NCI-H526 (cell line): Measurements from ENCODE around the gene DDO.

Source experiments
- DNase-seq, 2 experiments: peaks; one replicate each; lab custom pipeline; 2025; lab: John Stamatoyannopoulos, UW

The DDO gene

DNA sequence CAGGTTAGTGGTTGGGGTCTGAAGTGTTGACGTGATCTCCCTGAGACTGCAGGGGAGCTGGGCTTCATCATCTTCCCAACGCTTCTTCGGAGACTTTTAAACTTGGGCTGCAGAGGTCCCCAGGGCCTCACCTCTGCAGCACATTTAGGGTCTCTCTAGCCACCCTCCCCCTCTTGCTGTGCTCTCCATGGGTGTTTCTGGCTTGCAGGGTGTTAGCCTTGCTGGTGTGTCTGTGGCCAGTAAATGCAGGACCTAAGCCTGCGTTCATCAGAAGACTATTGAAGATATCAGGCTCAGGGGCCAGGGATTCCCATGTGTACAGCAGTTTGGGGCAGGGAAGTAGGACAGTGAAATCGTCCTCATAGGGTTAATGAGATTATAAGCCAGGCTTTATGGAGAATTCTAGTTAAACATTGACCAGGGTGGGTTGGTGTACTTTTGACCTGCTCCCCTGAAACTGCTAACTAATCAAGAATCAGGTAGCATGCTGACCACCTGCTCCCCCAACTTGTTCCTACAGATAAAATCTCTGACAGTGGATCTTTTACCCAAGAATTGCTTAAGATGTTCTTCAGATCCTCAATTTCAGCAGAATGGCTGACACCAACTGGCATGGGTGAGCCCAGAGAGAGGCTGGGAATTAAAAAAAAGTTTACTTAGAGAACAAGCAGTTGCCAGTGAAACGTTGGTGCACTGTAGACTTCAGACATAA is 3.8 kb upstream of the DDO start:
- peak; percentile 55 to 71 for DNase-seq

DNA sequence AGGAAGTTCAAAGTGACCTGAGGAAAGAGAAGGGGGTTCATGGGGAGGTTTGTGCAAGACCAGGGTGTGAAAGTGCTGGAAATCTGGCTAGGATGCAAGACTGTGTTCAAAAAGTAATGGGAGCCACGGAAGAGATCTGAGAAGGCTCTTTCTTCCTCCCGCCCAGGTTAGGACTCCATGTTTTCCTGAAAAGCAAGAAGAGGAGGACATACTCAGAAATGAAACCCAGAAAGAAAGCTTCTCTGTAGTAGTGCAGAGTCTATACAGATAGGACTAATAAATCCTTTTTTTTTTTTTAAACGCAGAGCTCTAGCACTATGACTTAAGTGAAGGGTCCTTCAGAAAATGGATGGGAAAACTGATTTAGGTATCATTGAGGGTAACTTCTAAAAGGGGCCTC is 3.2 kb upstream of the DDO start:
- DNase-seq = no peak

GRCh38 chr6:110414669-110415068 is 706 bp downstream of the DDO start:
- no peak for DNase-seq

DNA sequence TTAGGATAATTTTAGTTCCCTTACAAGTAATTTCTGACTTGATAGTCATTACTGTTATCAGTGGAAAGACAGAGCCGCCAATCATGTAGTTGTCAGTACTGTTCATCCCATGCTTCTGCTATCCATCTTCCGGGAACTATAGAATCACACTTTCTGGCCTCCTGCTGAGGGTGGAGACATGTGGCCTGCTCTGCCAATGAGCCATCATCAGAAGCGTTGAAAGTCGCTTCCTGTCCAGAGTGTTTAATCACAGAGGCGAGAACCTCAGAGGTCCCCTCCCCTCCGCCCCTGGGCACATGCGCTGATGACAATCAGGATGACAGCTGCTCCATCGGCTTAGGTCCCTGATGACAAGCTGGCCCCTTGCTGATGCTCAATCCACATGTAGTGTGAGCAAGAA is 3.0 kb downstream of the DDO start:
- no peak for DNase-seq

- DNase-seq = no peak
Observed at GRCh38 chr6:110410511-110410910, 4.9 kb downstream of the DDO start.

- DNase-seq = no peak
Observed at GRCh38 chr6:110409794-110410193, 5.6 kb downstream of the DDO start.

DNA sequence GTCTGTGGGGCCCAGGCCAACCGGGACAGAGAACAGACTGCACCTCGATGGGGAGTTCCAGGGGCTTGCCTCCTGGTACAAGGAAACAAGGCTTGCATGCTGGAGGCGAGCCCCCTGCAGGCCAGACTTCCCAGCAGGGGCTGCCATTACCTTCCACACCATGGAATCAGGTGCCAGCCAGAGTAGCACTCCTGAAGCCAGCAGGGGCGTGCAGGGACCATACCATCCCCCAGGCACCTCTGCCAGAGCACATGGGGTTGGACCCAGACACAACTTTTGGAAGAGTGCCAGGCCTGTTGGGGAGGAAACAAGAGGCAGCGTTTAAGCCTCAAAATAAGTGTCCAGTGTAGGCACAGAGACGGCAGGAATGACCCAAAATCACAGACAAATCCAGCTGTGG is 6.5 kb downstream of the DDO start:
- no peak for DNase-seq

GRCh38 chr6:110404607-110405006 is 10.8 kb downstream of the DDO start:
- DNase-seq = no peak

- no peak for DNase-seq
Observed at GRCh38 chr6:110401585-110402176, 13.7 kb downstream of the DDO start.

- no peak for DNase-seq
Observed at GRCh38 chr6:110400208-110400607, 15.2 kb downstream of the DDO start.

DNA sequence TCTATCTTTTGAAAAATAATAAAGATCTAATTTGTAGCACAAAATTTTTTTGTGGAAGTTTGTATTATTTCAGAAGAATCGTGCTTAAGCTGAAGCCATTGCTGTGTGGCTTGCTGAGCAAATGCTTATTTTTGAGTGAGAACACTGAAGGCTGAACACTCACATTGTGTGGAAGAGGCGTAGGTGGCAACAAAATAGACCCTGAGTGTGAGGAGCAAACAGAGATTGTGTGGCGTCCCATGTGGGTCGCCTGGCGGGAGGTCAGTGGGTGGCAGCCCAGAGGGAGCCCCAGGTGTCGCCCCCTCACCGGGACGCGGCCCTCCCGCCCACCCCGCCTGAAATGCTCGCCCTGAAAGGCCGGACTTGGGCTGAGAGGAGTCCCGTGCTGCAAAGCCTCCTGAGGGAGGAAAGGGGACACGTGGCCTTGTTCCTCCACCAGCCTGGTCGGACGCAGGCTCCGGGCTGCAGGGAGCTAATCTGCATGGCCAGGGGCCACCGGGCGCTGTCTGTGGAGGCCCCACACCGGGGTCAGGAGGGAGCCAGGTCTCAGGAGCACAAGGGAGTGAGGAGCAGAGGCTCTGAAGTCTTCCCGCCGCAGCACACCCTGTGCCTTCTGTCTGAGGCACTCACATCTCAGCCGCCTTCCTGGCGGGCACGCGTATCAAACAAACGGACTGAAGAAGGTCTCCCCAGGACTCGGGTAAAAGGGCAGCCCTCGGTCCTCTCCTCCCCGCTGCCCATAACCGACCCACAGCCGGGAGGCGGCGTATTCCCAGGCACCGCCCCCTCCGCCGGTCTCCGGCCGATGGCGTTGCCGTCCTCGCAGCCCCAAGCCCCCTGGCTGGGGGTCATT is 15.9 kb downstream of the DDO start:
- no peak for DNase-seq

DNA sequence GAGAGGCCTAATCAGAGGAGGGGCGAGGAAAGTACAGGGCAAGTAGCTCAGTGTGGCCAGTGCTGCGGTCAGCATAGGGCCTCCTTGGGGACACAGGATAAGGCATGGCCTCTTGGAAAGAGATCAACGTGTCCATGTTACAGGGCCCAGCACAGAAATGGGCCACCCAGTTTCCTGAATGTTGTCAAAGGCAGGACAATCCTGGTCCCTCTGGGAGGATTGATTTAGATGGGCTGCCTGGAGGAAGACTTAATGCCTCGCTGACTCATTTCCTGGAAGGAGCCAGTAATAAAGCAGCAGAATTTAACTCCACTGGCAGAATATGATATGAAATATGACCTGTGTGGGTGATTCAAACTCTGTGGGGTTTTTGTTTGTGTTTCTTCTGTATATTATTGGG is 16.6 kb downstream of the DDO start:
- no peak for DNase-seq

- no peak for DNase-seq
Observed at GRCh38 chr6:110395221-110395620, 20.2 kb downstream of the DDO start.

DNA sequence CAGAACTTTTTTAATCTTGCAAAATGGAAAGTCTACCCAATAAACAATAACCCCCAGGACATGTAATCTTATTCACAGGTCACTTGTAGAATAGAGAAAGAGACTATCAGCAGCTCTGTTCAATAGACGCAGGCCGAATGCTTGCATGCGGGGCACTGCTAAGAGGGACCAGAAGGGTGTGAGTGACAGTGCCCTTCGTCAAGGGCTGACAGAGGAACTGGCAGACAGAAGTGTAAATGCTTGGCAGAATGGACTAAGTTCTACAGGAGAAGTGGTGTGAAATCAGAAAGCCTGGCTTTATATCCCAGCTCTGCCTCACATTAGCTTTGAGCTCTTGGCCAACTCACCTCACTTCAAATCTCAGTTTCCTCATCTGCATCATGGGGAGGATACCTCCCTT is 21.0 kb downstream of the DDO start:
- no peak for DNase-seq

GRCh38 chr6:110392727-110393126 is 22.6 kb downstream of the DDO start:
- DNase-seq = no peak

GRCh38 chr6:110390404-110390803 is 25.0 kb downstream of the DDO start:
- no peak for DNase-seq

GRCh38 chr6:110389689-110390382 is 25.5 kb downstream of the DDO start:
- peak in 1 of 2 experiments; percentile 26 for DNase-seq

GRCh38 chr6:110387986-110388385 is 27.4 kb downstream of the DDO start:
- no peak for DNase-seq

GRCh38 chr6:110385458-110385863 is 29.9 kb downstream of the DDO start:
- DNase-seq = no peak

DNA sequence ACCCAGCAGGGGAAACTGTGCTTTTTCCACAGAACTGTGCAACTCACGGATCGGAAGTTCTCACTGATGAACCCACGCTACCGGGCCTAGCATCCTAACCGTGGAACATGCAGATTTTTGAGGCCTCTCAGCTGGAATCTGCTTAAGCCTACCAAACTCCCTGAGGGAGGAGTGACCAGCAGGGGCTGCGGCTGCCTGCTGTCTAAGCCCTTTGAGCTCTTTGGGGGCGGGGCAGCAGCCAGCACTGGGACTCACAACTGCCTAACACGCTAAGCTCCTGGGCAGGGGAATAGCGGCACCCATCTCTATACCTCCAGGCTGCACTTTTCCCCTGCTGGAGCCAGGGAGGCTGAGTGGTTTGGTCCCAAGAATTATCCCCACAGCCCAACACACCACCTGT is 36.8 kb downstream of the DDO start:
- no peak for DNase-seq

DNA sequence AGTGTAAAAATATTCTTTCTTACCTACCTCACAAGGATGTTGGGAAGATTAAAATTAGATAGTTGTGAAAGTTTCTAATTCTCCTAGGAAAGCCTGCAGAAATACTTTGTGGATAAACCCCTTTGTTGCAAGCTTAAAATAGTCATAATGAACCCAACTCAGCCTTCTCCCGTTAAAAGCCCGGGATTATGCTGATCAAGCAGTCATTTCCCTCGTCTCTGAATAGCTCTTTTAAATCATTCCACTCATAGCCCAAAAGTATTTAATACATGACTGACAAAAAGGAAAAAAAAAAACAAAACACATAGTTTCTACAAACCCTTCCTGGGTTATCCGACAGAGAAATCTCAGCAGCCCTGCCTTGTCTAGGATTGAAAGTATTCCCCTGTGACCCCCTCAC is 46.3 kb downstream of the DDO start:
- DNase-seq = no peak

GRCh38 chr6:110368284-110368683 is 47.1 kb downstream of the DDO start:
- DNase-seq = no peak

DNA sequence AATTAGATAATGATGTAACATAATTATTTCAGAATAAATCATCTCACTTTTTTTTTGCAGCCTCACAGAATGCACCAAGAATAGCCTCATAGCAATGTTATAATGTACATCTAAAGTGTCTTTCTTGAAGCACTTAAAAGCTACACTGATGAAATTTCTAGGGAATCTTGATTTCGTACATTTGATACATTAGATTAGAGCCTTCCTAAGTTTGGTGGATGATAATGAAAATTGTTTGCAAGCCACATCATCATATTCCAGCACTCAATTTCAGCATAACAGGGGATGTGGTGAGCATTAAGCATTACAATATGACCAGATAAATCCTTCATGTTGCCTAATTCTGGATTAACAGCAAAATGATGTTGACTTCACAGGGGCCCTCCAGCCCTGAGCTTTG is 47.5 kb downstream of the DDO start:
- DNase-seq = no peak
